ENCODE data around the gene TIGD6. TPM values are rescaled to one million over a fixed set of nuclear protein-coding genes. Genes with fewer than 3 reads are reported as not detected.

Gene TIGD6
- total and polyA plus RNA-seq, 9 of the 15 experiments (the other 6 are each of a cell fraction or from before 2014, with no cell fraction given) = 1.8 to 6.3 (median 3.9) TPM

- no peak for TF ChIP-seq MGA (IDR thresholded peaks at IDR 0.05)
- TF ChIP-seq MAFG (tag; conservative IDR thresholded peaks at IDR 0.05) = peak; percentile 41; the same call in 1 of the 2 replicates
- no peak for TF ChIP-seq SMARCA5 (IDR thresholded peaks at IDR 0.05)
- TF ChIP-seq ZNF224 (CRISPR knock-in tag; IDR thresholded peaks at IDR 0.05) = no peak
- peak; percentile 77 for TF ChIP-seq ZNF316 (IDR thresholded peaks at IDR 0.05)
- TF ChIP-seq ILF3 (IDR thresholded peaks at IDR 0.05; ENCODE audit: borderline replicate concordance) = no peak
Observed at GRCh38 chr5:150007050-150007449, 6.6 kb upstream of the TIGD6 start (continued).
